Measurements from ENCODE around the gene AFP.

Gene AFP

DNA sequence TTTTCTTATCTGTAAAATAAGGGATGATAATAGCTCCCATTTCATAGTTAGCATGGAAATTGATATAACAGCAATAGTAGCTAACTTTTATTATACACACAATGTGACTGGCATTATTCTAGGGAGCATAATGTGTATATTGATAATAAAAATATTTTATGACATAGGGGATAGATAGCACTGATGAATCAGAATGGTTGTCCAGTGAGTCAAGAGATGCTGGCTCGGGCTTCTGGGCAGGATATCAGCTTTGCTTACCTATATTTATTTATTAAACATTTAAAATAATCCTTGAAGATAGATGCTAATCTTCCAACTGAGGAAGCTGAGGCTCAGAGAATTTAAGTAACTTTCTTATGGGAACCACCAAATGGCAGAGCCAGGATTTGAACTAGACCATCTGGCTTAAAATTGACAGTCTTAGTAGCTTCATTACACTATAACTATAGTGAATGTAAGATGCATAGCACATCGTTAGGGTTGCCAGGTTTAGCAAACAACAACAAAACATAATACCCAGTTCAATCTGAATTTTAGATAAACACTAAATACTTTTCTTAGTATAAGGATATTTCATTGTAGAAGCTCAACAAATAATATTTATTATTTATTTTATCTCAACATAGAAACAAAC, 2.7 kb downstream of the AFP start:
- no peak for DNase-seq (ENCODE audit: low read depth)

DNA sequence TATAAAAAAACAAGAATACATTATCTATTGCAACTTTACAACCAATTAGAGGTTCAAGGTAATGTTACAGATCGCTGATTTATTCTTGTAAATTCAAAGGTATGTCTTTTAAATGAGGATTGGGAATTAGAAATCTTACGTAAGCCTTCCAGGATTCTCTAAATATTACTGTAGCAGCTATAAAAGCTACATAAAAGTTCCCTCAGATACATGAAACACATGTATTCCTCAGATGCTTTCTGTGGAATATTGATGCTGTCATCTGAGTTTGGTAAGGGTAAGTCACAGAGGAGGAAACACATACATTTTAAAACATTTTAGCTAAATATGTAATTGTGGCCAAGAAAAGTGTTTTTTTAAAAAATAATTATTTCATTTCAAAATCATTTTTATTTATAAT, 3.4 kb downstream of the AFP start:
- no peak for DNase-seq (ENCODE audit: low read depth)

DNA sequence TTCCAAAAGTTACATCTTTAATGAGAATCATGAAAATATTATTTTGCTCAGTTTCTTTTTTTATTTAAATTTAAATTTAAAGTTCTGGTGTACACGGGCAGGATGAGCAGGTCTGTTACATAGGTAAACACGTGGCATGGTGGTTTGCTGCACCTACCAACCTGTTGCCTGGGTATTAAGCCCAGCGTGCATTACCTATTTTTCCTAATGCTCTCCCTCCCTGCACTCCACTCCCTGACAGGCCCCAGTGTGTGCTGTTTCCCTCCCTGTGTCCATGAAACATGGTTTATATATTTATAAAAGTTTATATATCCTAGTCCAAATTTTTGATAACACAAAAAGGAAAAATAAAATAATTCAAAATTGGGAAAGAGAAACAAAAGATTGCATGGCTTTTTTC, 4.0 kb downstream of the AFP start:
- no peak for DNase-seq (ENCODE audit: low read depth)

DNA sequence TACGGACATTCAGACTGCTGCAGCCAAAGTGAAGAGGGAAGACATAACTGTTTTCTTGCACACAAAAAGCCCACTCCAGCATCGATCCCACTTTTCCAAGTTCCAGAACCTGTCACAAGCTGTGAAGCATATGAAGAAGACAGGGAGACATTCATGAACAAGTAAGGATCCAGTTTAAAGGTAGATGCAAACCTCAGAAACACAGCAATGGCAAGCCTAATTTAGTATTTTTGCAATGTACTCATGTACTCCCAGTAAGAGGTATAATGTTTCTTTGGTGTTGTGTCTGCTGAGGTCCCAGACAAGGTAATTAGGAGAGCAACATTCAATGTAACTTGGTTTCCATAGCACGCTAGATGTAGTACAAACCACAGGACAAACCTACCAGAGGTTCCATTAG, 4.6 kb downstream of the AFP start:
- DNase-seq (ENCODE audit: low read depth): no peak

DNA sequence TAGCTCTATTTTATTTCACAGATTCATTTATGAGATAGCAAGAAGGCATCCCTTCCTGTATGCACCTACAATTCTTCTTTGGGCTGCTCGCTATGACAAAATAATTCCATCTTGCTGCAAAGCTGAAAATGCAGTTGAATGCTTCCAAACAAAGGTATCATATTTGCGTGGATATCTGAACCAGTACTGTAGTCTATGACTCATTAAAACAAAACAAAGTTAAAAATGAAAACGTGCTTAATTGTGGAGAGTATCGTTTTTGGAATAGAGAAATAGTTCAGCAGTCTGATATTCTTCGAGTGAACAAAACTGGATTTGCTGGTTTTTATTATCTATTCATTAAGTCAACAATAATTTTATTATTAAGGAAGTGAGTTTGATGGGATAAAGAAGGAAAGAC, 6.3 kb downstream of the AFP start:
- DNase-seq (ENCODE audit: low read depth): no peak

DNA sequence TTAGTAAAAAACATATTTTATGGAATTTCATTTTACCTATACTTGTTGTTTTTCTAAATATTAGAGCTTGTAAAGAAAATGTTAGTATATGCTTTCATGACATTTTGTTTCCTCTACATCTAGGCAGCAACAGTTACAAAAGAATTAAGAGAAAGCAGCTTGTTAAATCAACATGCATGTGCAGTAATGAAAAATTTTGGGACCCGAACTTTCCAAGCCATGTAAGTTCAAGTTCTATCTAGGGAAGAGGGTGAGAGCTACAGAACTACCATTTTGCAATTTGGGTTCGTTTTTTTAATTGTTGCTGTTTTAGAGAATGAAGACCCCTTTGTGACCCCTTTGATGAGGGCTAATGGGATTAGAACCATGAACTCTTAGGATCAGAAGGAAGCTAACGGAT, 7.2 kb downstream of the AFP start:
- no peak for DNase-seq (ENCODE audit: low read depth)

DNA sequence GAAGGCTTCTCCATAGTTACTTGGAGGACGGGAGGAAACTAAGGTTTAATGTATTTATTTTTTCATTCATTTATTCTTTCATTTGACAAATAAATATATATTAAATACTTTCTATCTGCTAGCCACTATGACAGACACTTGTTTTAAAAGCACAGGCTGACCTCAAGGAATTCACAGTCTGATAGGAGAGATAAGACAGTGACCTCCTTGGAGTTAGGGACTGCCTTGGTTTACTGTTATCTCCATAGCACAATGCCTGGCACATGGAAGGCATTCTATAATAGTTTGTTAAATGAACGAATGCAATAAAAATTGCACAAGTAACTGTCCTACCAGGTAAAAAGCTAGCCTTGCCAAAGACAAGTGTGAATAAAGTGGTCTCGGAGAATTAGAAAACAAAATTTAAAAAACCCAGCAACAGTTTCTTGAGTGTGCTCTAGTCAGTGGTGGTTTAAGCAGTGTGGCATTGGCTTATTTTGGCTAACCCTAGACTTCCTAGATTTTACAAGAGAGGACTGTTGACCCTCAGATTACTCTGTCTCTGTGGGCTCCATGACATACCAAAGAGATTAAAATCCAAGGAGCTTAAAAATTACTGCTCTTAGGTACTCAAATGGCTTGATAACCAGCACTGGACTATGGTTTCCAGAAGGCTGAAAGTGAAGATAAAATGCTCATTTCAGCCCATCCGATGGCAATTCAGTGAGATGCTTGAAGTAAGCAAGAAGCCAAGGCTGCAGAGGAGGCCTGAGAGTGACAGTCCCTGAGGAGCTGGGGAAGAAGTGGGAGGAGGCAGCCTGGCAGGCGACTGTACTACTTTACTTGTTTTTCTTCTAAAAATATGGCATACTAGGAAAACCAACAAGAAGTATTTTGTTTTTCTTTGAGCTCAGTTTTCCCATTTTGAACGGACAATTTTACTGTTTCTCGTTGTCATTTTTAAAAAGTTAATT, 9.6 kb downstream of the AFP start:
- no peak for DNase-seq (ENCODE audit: low read depth)

DNA sequence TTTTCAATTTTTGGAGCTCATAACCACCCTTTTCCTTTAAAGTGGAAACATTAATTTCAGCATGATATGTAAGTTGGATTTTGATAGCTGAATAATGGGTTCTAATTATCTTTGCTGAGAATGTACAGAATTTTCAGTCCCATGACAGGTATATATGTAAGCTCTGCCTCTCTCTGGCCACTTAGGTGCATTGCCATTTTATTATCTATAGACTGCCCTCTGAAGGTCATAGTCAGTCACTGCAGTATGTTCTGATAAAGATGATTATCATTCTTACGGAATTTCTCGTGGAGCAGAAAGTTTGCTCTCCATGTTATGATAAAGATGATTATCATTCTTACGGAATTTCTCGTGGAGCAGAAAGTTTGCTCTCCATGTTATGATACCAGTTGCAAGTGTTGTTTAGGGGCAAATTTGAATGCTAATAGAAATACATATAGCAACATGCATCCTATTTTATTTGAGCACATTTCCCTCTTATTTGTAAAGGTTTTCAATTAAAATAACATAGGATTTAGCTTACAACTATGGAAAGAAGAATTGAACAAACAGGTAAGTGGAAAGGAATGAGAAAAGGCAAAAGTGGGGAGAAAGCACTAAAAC, 10.4 kb downstream of the AFP start:
- DNase-seq (ENCODE audit: low read depth): peak; percentile 51

DNA sequence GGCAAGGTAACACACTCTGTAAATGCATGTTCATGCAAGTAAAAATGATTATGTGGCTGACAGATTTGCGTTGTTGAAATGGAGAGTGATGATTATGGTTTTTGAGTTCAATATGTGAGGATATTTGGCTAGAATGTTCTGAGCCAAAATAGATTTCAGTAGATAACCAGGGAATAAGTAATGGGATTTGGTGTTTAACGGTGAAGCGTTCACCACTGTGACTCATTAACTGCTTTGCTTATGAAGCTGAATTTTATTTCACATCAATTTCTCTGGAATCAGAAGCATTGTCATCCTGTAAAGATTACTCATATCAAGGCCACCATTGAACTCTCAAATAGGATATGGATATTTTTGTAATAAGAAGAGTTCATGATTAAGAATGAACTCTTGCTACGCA, 11.7 kb downstream of the AFP start:
- DNase-seq (ENCODE audit: low read depth): no peak

DNA sequence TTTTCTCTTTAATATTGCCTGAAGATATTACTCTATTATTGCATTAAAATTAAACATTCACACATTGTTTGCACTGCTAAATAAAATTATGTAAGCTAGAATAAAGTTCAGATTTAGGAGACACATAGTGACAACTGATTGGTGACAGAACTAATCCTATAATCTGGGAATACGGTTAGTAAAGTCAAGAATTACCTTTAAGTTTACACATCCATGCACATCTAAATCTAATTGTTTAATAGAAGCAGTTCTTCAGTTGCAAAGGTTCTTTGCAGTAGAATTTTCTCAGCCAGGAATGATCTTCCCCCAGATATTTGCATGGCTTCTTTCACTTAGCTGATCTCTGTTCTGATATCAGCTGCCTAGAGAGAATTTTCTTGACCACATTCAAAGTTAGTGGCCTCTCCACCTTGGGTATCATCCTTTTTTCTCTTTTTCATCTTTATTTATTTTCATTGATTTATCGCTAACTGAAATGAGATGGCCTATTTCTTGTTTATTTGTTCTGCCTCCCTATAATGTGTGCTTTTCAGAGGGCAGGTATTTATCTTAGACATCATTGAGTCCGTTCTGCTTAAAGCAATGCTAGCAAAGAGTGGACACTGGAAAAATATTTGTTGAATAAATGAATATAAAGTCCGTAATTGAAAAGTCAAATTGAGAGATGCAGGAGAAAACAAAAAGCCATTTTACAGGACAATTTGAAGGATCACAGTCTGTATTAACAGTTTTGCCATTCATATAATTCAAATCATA, 12.6 kb downstream of the AFP start:
- no peak for DNase-seq (ENCODE audit: low read depth)

DNA sequence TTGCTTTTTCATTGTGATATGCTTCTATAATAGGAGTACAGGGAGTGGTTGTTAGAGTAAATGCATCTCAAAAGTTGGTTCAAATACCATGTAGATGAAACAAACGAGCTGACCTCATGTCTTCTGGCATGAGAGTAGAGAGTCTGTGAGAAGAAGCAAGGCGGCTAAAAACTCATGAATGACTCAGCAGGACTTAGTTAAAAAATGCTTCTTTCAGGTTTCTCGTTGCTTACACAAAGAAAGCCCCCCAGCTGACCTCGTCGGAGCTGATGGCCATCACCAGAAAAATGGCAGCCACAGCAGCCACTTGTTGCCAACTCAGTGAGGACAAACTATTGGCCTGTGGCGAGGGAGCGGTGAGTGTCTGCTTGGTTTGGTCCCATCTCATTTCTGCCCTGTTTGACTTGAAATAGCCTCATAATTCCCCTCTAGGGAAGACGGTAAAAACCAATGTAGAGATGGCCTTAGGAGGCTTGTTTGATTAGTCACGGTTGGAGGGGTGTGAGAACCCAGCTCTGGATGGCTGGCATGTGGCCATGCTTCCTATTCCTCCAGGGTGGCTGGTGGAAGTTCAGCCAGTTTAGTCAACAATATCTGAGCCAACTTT, 14.5 kb downstream of the AFP start:
- DNase-seq (ENCODE audit: low read depth): peak; percentile 68

DNA sequence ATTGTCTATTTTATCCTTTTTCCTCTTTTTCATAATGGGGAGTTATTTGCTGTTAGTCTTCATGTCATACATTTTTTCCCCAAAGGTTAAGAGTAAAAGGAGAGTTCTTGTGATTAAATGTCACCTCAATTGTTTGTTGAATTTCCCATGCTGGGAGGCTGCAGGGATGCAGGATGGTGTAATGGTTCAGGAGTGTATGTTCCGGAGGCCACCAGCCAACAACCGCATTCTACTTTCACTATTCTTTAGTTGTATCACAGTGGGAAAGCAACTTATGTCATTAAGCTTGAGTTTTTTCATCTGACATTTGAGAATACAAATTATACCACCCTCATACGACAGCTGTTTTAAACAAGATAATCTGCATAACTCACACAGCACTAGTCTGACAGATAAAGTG, 15.4 kb downstream of the AFP start:
- no peak for DNase-seq (ENCODE audit: low read depth)

DNA sequence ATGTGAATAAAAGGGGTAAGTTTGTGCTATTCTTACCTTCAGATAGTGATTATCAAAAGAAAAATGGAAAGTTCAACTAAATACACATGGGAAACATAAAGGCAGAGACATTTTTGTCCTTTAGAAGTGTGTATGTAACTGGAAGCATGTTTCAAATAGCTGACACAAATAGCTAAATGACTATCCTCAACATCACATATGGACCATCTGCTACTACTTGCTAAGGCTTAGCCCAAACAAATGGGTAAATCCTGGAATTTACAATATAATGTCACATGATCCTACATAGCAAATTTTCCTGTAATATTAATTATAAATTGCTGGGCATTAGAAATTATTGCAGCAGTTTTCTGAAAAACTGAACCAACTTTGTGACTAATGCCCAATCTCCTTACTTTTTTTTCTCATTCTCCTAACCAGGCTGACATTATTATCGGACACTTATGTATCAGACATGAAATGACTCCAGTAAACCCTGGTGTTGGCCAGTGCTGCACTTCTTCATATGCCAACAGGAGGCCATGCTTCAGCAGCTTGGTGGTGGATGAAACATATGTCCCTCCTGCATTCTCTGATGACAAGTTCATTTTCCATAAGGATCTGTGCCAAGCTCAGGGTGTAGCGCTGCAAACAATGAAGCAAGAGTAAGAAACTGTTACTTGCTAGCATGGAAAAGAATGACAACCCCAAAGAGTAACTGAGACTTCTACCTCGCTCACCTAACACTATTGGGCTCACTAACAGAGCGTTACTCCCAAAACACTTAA, 16.1 kb downstream of the AFP start:
- no peak for DNase-seq (ENCODE audit: low read depth)

DNA sequence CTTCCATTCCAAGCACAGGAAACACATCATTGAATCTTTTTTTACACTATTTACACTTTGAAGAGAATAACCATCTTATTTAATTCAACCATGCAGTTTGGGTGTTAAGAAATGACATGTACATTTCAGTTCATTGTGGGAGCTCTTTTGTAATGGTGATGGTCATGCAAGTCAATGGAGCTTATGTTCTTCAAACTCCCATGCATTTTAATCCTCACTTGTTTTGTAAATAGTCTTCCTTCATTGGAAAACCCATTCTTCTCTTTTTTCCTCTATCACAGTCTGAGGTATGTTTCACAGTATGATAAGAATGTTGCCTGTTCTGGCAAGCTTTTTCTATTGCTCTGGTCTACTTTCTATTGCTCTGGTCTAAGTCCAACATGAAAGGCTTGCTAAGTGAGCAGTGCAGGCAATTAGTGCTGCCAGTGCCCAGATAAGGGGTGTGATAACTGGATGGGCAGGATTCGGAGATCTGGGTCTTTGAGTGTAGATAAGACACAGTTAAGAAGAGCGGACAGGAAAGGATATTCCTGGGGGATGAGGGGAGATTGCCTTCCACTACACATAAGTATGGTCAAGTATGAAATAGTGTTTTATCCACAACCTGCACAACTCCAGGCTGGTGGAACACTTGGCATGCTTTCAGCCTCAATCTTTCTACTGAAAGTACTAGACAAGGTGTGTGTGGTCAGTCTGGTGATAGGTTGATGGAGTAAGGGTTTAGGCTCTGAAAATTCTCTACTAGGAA, 17.1 kb downstream of the AFP start:
- DNase-seq (ENCODE audit: low read depth): no peak

DNA sequence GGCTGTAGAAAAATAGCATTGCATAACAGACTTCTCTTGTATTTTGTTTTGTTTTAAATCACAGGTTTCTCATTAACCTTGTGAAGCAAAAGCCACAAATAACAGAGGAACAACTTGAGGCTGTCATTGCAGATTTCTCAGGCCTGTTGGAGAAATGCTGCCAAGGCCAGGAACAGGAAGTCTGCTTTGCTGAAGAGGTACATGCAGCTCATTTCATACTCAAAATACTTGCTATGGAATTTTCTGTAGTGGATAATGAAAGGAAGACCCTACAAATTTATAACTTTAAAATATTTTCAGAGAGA, 17.6 kb downstream of the AFP start:
- no peak for DNase-seq (ENCODE audit: low read depth)

DNA sequence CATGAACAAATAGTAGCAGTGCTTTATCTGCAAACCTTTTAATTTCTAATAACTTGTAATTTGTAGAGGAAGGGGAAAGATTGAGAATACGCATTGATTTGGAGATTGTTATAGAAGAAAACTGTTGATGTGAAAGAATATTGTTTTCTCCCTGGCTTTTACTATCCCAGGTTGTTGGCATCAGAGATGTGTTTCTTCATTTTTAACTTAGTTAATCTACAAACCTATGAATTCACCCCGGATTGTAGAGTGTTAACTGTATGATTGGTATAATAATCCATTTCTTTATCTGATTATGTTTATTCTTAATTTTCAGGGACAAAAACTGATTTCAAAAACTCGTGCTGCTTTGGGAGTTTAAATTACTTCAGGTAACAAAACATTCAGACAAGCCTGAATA, 18.9 kb downstream of the AFP start:
- no peak for DNase-seq (ENCODE audit: low read depth)

DNA sequence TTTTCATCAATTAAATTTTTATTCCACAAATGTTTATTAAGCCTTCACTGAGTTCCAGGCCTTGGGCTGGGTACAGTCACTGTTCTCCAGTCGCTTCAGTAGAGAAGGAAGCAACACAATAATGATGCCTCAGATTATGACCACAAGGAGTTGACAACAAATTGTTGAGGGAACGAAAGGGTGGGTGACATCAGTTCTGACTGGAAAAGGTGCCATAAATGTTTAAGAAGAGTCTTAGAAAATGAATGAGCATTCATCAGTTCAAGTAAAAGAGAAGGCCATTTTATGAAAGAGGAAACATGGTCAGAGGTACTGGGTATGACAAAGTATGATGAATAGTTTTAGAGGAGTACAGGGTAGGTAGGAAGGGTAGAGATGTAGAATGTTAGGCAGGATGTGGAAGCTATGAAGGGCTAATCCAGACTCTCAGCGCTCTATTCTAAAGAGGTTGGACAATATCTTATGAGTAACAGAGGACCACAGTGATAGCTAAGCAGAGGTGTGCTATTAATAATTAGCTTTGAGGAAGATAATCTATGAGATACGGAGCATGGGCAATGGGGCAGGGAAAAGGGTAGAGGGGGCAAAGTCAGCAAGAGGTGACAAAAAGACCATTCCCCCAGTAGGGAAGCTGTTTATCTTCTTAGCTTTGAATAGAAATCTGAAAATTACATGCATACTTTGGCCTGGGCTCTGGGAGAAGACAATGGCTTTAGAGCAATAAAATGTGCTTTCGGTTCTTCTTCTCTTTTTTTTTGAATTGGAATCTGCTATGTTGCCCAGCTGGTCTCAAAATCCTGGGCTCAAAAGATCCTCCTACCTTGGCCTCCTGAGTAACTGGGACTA, 20.4 kb downstream of the AFP start:
- no peak for DNase-seq (ENCODE audit: low read depth)

DNA sequence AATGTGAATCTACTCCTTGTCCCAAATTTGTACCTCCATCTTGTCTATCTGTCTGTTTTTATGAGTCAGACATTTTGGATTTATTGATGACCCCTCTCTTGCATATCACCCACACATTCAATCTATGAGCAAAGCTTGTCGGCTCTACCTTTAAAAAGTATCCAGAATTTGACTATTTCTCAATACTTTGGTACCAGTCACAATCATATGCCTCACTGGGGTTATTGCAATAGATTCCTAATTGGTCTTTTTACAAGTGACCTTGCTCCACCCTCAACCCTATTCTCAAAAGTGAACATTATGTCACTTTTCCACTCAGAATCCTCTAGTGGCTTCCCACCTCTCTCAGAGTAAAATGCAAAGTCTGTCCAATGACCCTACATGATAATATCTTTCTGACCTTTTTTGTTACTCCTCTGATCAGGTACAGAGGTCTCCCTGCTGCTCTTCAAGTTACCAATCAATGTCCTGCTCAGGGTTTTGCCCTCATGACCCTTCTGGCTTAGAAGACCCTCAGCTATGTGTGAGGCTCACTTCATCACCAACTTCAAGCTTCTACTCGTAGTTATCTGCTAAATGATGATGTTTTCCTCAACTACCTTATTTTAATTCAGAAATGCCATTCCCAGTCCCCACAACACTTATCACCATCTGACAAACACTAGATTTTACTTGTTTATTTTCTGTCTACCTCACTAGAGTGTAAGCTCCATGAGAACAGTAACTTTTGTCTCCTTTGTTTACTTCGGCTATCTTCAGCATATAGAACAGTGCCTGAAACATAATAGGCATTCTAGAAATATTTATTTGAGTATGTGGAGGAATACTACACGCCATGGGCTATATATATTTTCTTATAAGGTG, 22.4 kb downstream of the AFP start:
- no peak for DNase-seq (ENCODE audit: low read depth)

DNA sequence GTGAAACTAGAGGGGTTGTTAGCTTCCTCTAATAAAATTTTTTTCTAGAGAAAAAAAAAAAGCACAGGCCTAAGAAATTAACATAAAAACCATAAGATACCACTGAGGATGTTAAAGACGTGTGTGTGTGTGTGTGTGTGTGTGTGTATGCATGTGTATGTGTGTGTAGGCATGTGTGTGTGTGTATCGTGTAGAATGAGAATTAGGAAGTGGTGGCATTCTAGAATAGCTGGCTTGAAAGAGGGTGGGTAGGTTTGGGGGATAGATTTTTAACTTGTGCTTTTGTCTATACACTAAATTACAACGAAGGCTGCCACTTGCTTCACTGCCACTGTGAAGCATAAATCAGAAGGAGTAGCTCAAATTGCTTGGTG, 23.0 kb downstream of the AFP start:
- no peak for DNase-seq (ENCODE audit: low read depth)

Data from fibroblast of the conjunctiva (primary cell).